ENCODE data around the gene GREM1. TPM values are rescaled to one million over a fixed set of nuclear protein-coding genes. Genes with fewer than 3 reads are reported as not detected.

GREM1 gene
- total and polyA plus RNA-seq, 9 of the 15 experiments (the other 6 are each of a cell fraction or from before 2014, with no cell fraction given): 0.01 to 0.20 (median 0.06) TPM; not detected in 6

DNA sequence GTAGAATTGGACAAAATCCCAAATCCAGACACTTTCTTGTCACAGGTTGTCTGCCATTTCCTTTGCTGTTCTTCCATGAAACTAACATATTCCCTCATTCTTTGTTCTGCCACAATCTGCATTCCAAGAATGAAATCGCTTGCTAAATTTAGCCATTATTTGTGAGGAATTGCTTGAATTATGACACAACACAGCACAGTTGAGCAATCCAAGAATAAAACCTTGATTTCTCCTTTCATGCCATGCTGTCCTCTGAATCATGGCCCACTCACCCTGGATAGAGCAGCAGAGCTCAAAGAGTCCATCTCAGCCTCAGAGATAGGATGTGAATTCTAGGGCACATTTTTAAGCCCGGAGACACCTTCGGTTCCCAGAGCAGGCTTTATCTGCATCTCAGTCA lies 35.2 kb upstream of the GREM1 start:
- Histone ChIP-seq H3K4me3 (no peak overlapping the region), H3K9me3 (replicated peaks; ENCODE audit: control insufficient read depth, insufficient read depth, low read depth, low read length) (no peaks in the 10 kb centered on the region), H2AFZ (ENCODE audit: low read depth, low read length) (no peak overlapping the region), H3K27ac (ENCODE audit: extremely low read depth, low read depth, low read length) (no peak overlapping the region), H3K79me2 (ENCODE audit: control insufficient read depth, insufficient read depth, low read length) (no peaks in the 10 kb centered on the region), H3K27me3 (ENCODE audit: control insufficient read depth in 2 of 2, insufficient read depth in 2 of 2, low read length in 2 of 2) (peaks cover 9 to 12% of the 10 kb centered on the region in 2 experiments; a peak in 2 of 5 replicates), H3K9me1 (ENCODE audit: control insufficient read depth, insufficient read depth, low read length) (no peaks in the 10 kb centered on the region), H4K20me1 (replicated peaks; ENCODE audit: control insufficient read depth, insufficient read depth, low read length) (no peaks in the 10 kb centered on the region), H3K36me3 (ENCODE audit: control insufficient read depth, insufficient read depth, low read length) (no peaks in the 10 kb centered on the region), H3K9ac (ENCODE audit: insufficient read depth in 1 of 2, low read depth in 2 of 2, low read length in 2 of 2) (no peak overlapping the region), H3K4me1 (replicated peaks in 1 of 2; ENCODE audit: control insufficient read depth in 2 of 2, insufficient read depth in 2 of 2, low read length in 2 of 2) (no peaks in the 10 kb centered on the region), H3K4me2 (ENCODE audit: insufficient read depth, low read length) (no peak overlapping the region)
- CTCF ChIA-PET (ENCODE audit: low intra/inter-chr PET ratio): no interaction called here
- in situ Hi-C loops (cut with MboI) (no loop called here), intact Hi-C loops (cut with micrococcal nuclease) (no loop called here)
- POLR2A ChIA-PET: no interaction called here
- no peak for TF ChIP-seq CCAR2 (IDR thresholded peaks at IDR 0.05; ENCODE audit: low read depth, low read length)
- 0% methylated on average over 3 of the region's 3 CpGs for WGBS (ENCODE audit: insufficient coverage, low coverage, missing lambda C conversion rate)
- no peak for DNase-seq (ENCODE audit: extremely low read depth in 1 of 4, low spot score in 3 of 4)
- FAIRE-seq: no peak
- no TSS peak for BruUV-seq (replicated peaks)
- no peak for ATAC-seq

DNA sequence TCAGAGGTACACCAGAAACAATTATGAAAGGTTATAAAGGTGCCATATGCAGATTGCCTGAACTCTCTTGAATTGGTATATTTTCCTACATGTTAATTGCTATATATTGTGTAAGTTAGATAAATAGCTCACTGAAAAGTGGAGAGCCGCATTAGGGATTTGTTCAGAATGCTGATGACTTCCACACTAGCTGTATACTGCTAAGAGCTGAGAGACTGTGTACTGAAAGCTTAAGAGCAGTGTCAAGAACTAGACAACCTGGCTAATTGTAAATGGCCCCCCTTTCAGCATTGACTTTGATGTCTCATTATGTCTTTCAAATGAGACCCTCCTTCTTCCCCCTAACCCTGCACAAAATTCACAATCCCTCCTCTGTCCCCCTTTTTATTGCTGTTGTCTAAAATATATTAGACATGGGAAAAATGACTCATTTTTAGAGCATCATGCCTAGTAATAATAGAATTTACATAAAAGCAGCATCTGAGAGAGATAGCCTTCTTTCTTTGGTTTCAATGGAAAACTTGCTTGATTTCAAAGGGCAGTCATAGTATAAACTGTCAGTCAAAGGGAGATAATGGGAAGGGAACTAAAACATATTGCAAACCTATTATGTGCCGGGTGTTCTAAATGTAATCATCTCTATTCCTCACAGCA lies 34.7 kb upstream of the GREM1 start:
- ChIA-PET POLR2A (no interaction called here), CTCF (ENCODE audit: low intra/inter-chr PET ratio) (no interaction called here)
- no peaks in the 10 kb centered on the region for H4K20me1 ChIP-seq (replicated peaks; ENCODE audit: control insufficient read depth, insufficient read depth, low read length)
- no peak overlapping the region for H3K4me2 ChIP-seq (ENCODE audit: insufficient read depth, low read length)
- H3K9me1 ChIP-seq (ENCODE audit: control insufficient read depth, insufficient read depth, low read length): no peaks in the 10 kb centered on the region
- H3K36me3 ChIP-seq (ENCODE audit: control insufficient read depth, insufficient read depth, low read length): no peaks in the 10 kb centered on the region
- DNase-seq (ENCODE audit: extremely low read depth in 1 of 4, low spot score in 3 of 4) (no peak), FAIRE-seq (no peak), ATAC-seq (no peak)
- 4% methylated on average over 2 of the region's 2 CpGs for WGBS (ENCODE audit: insufficient coverage, low coverage, missing lambda C conversion rate)
- intact Hi-C loops (cut with micrococcal nuclease): no loop called here
- no TSS peak for BruUV-seq (replicated peaks)
- H3K79me2 ChIP-seq (ENCODE audit: control insufficient read depth, insufficient read depth, low read length): no peaks in the 10 kb centered on the region
- no peak overlapping the region for H3K9ac ChIP-seq (ENCODE audit: insufficient read depth in 1 of 2, low read depth in 2 of 2, low read length in 2 of 2)
- no peaks in the 10 kb centered on the region for H3K9me3 ChIP-seq (replicated peaks; ENCODE audit: control insufficient read depth, insufficient read depth, low read depth, low read length)
- H3K27ac ChIP-seq (ENCODE audit: extremely low read depth, low read depth, low read length): no peak overlapping the region
- in situ Hi-C loops (cut with MboI): no loop called here
- no peak overlapping the region for H2AFZ ChIP-seq (ENCODE audit: low read depth, low read length)
- no peak overlapping the region for H3K4me3 ChIP-seq
- no peaks in the 10 kb centered on the region for H3K4me1 ChIP-seq (replicated peaks in 1 of 2; ENCODE audit: control insufficient read depth in 2 of 2, insufficient read depth in 2 of 2, low read length in 2 of 2)
- H3K27me3 ChIP-seq (ENCODE audit: control insufficient read depth in 2 of 2, insufficient read depth in 2 of 2, low read length in 2 of 2): peaks cover 9 to 12% of the 10 kb centered on the region in 2 experiments; a peak in 2 of 5 replicates
- no peak for TF ChIP-seq NCOA4 (IDR thresholded peaks at IDR 0.05; ENCODE audit: partially characterized antibody)
- TF ChIP-seq, protein P1, sequence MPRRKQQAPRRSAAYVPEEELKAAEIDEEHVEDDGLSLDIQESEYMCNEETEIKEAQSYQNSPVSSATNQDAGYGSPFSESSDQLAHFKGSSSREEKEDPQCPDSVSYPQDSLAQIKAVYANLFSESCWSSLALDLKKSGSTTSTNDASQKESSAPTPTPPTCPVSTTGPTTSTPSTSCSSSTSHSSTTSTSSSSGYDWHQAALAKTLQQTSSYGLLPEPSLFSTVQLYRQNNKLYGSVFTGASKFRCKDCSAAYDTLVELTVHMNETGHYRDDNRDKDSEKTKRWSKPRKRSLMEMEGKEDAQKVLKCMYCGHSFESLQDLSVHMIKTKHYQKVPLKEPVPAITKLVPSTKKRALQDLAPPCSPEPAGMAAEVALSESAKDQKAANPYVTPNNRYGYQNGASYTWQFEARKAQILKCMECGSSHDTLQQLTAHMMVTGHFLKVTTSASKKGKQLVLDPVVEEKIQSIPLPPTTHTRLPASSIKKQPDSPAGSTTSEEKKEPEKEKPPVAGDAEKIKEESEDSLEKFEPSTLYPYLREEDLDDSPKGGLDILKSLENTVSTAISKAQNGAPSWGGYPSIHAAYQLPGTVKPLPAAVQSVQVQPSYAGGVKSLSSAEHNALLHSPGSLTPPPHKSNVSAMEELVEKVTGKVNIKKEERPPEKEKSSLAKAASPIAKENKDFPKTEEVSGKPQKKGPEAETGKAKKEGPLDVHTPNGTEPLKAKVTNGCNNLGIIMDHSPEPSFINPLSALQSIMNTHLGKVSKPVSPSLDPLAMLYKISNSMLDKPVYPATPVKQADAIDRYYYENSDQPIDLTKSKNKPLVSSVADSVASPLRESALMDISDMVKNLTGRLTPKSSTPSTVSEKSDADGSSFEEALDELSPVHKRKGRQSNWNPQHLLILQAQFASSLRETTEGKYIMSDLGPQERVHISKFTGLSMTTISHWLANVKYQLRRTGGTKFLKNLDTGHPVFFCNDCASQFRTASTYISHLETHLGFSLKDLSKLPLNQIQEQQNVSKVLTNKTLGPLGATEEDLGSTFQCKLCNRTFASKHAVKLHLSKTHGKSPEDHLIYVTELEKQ (CRISPR knock-in tag; IDR thresholded peaks at IDR 0.05): no peak
- TF ChIP-seq SAFB (IDR thresholded peaks at IDR 0.05; ENCODE audit: borderline replicate concordance, low read depth, low read length): no peak
- no peak for TF ChIP-seq PHF21A (IDR thresholded peaks at IDR 0.05; ENCODE audit: borderline replicate concordance, low read depth)
- TF ChIP-seq PHF20 (IDR thresholded peaks at IDR 0.05; ENCODE audit: partially characterized antibody): no peak
- no peak for TF ChIP-seq ETV6 (IDR thresholded peaks at IDR 0.05; ENCODE audit: borderline replicate concordance in 1 of 2, low read depth in 2 of 2, low read length in 1 of 2)
- no peak for TF ChIP-seq ETV6 (CRISPR knock-in tag; IDR thresholded peaks at IDR 0.05; ENCODE audit: borderline replicate concordance)
- TF ChIP-seq KAT7 (CRISPR knock-in tag; IDR thresholded peaks at IDR 0.05; ENCODE audit: borderline replicate concordance): no peak
- TF ChIP-seq, protein P2, sequence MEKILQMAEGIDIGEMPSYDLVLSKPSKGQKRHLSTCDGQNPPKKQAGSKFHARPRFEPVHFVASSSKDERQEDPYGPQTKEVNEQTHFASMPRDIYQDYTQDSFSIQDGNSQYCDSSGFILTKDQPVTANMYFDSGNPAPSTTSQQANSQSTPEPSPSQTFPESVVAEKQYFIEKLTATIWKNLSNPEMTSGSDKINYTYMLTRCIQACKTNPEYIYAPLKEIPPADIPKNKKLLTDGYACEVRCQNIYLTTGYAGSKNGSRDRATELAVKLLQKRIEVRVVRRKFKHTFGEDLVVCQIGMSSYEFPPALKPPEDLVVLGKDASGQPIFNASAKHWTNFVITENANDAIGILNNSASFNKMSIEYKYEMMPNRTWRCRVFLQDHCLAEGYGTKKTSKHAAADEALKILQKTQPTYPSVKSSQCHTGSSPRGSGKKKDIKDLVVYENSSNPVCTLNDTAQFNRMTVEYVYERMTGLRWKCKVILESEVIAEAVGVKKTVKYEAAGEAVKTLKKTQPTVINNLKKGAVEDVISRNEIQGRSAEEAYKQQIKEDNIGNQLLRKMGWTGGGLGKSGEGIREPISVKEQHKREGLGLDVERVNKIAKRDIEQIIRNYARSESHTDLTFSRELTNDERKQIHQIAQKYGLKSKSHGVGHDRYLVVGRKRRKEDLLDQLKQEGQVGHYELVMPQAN (IDR thresholded peaks at IDR 0.05; ENCODE audit: borderline replicate concordance): no peak

Measured in K562 (cell line).